Transverse colon (tissue), 4 donors: Measurements from ENCODE around the gene GAMT. TPM values are rescaled to one million over a fixed set of nuclear protein-coding genes. Genes with fewer than 3 reads are reported as not detected.

Source experiments
- DNase-seq: peaks from one replicate; pipeline ENCODE4 v3.0.0-alpha.2; 2019
- H3K27ac ChIP-seq, 4 donors: fragments of 200-600 bp; sonication (generic); 2 replicates each; pipeline ENCODE4 v1.5.1; 2016 to 2018; ENCODE audit warnings: inconsistent platforms in 4 of 4
- H3K27me3 ChIP-seq: fragments of 200-600 bp; sonication (generic); 2 replicates; pipeline ENCODE4 v1.5.1; 2017; ENCODE audit warnings: inconsistent platforms
- H3K36me3 ChIP-seq, 4 donors: fragments of 200-600 bp; sonication (generic); 2 replicates each; pipeline ENCODE4 v1.5.1; 2017 to 2019; ENCODE audit warnings: inconsistent platforms in 4 of 4
- H3K4me1 ChIP-seq, 4 donors: fragments of 200-600 bp; sonication (generic); 2 replicates each; pipeline ENCODE4 v1.5.1; 2017 to 2020; ENCODE audit warnings: inconsistent platforms in 4 of 4
- H3K4me3 ChIP-seq, 4 donors: fragments of 200-600 bp; sonication (generic); 1 replicate in 1 of 4; 2 replicates in 3 of 4; pipeline versions ENCODE4 v1.5.1 to v1.6.1; 2017 to 2019; ENCODE audit warnings: inconsistent platforms in 4 of 4
- H3K9me3 ChIP-seq, 2 donors: fragments of 200-600 bp; sonication (generic); 2 replicates each; pipeline ENCODE4 v1.5.1; 2017 to 2019; ENCODE audit warnings: inconsistent platforms in 2 of 2
- EP300 ChIP-seq: sonication (generic); formaldehyde crosslinking; IDR thresholded peaks from one replicate; pipeline ENCODE4 v1.6.1; 2017; ENCODE audit warnings: antibody characterized with exemption, low read depth
- POLR2A ChIP-seq: fragments of 450-650 bp; IDR thresholded peaks from one replicate; pipeline ENCODE4 v1.6.1; 2016; ENCODE audit warnings: antibody characterized with exemption, mild to moderate bottlenecking, moderate library complexity
- POLR2AphosphoS5 ChIP-seq, 3 donors: sonication (generic); formaldehyde crosslinking; IDR thresholded peaks; one replicate each; pipeline ENCODE4 v1.6.1; 2016; ENCODE audit warnings: antibody characterized with exemption in 3 of 3
- WGBS, 2 donors: methylation state at CpG; one replicate each; pipeline ENCODE4 v1.1.5; 2018; ENCODE audit warnings: low coverage in 1 of 2; 5-methylcytosine and 5-hydroxymethylcytosine counted together
- in situ Hi-C, 4 donors: fragments of 200-750 bp; cut with MboI; loops; one replicate each; pipeline versions ENCODE4 v1.15.0 to v1.15.1; 2017; ENCODE audit warnings: low sequenced_read_pairs in 3 of 4, low pct_ligation_motif_present in 1 of 4, low pct_unique_long_range_greater_than_20kb in 1 of 4
- intact Hi-C: fragments of 100-400 bp; cut with DNase I; formaldehyde crosslinking; loops from one replicate; pipeline ENCODE4 v1.15.1; 2023; ENCODE audit warnings: low total_unique reads
- total RNA-seq, 4 donors: library from RNA; depleted of rRNA; stranded (reverse); fragments of >200 nt; gene quantifications; one replicate each; pipeline ENCODE4 v1.1.0, GENCODE V29; 2016
- TF ChIP-seq, protein P1 (sequence below), 5 experiments: fragments of 200-600 bp in 3 of 5; fragments of 450-650 bp in 2 of 5; sonication (generic) in 3 of 5; IDR thresholded peaks; 1 replicate in 2 of 5; 2 replicates in 3 of 5; pipeline ENCODE4 v1.5.1; 2016 to 2017; ENCODE audit warnings: antibody characterized with exemption in 5 of 5, inconsistent platforms in 3 of 5, mild to moderate bottlenecking in 2 of 5, moderate library complexity in 1 of 5

GAMT gene
- total RNA-seq, 4 donors from 2014 or later: 1.4 to 4.4 (median 2.9) TPM

- no peak overlapping the region for H3K4me3 ChIP-seq
- no peak for DNase-seq
- 64% methylated on average over 5 of the region's 5 CpGs; no CpG with 5 or more reads in 1 of the 2 donors for WGBS, 2 donors
Measured at GRCh38 chr19:1350867-1351266, 50.5 kb downstream of the GAMT start.

DNA sequence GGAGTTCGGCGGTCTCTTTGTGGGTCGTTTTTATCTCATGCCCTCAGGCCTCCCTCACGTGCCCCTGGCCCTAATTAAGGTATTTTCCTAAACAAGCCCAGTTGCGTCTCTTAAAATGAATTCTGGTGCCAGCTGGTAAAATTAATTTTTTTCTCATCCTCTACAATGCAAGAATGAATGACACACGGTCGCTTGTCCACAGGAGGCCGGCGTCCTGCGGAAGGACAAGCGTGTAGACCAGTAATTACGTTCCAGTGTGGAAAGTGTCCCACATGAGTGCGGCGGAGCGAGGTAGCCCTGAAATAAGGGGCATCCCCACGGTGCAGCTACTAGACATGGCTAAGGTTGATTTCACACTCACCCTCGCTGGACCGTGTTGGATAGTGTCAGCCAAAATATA, 52.1 kb downstream of the GAMT start:
- 86 to 91% methylated on average over 10 to 18 of the region's 18 CpGs for WGBS, 2 donors
- Histone ChIP-seq H3K27me3 (no peaks in the 10 kb centered on the region), H3K27ac (no peak overlapping the region), H3K9me3 (no peaks in the 10 kb centered on the region), H3K4me1 (peaks cover 3 to 7% (median 5%) of the 10 kb centered on the region in 4 donors), H3K36me3 (no peaks in the 10 kb centered on the region), H3K4me3 (no peak overlapping the region)
- no peak for TF ChIP-seq EP300
- TF ChIP-seq, protein P1, sequence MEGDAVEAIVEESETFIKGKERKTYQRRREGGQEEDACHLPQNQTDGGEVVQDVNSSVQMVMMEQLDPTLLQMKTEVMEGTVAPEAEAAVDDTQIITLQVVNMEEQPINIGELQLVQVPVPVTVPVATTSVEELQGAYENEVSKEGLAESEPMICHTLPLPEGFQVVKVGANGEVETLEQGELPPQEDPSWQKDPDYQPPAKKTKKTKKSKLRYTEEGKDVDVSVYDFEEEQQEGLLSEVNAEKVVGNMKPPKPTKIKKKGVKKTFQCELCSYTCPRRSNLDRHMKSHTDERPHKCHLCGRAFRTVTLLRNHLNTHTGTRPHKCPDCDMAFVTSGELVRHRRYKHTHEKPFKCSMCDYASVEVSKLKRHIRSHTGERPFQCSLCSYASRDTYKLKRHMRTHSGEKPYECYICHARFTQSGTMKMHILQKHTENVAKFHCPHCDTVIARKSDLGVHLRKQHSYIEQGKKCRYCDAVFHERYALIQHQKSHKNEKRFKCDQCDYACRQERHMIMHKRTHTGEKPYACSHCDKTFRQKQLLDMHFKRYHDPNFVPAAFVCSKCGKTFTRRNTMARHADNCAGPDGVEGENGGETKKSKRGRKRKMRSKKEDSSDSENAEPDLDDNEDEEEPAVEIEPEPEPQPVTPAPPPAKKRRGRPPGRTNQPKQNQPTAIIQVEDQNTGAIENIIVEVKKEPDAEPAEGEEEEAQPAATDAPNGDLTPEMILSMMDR (IDR thresholded peaks at IDR 0.05): no peak
- TF ChIP-seq POLR2A: no peak
- TF ChIP-seq POLR2AphosphoS5 (IDR thresholded peaks at IDR 0.05): no peak
- no peak for DNase-seq
- in situ Hi-C loops (no loop called here), intact Hi-C loops (no loop called here)

More at GRCh38 chr19:1350867-1351266, 50.5 kb downstream of the GAMT start:
- Histone ChIP-seq H3K27me3 (no peaks in the 10 kb centered on the region), H3K27ac (no peak overlapping the region), H3K4me1 (peaks cover 6 to 12% (median 11%) of the 10 kb centered on the region in 4 donors), H3K9me3 (no peaks in the 10 kb centered on the region), H3K36me3 (no peaks in the 10 kb centered on the region)
- intact Hi-C loops (no loop called here), in situ Hi-C loops (no loop called here)
- TF ChIP-seq, protein P1 (IDR thresholded peaks at IDR 0.05): no peak
- no peak for TF ChIP-seq EP300
- TF ChIP-seq POLR2A: no peak
- TF ChIP-seq POLR2AphosphoS5 (IDR thresholded peaks at IDR 0.05): no peak

Other genes with a start within 250 kb of the GAMT start
- 100 to 1,000 TPM in 1 of 4 donors, 10 to 100 TPM in 3; 34.5 to 142 (median 48.3) TPM for gene SBNO2, start 227.3 kb downstream of the GAMT start, total RNA-seq
- gene STK11, start 195.8 kb downstream of the GAMT start, total RNA-seq: 100 to 1,000 TPM in 3 of 4 donors, 10 to 100 TPM in 1; 93.7 to 152 (median 103) TPM
- 1 to 10 TPM in 1 of 4 donors, under 1 TPM in 2, not detected in 1; 0.32 to 5.2 (median 0.68) TPM for gene CBARP, start 163.5 kb downstream of the GAMT start, total RNA-seq
- 100 to 1,000 TPM; 157 to 650 (median 240) TPM for gene ATP5F1D, start 159.8 kb downstream of the GAMT start, total RNA-seq
- 100 to 1,000 TPM in 3 of 4 donors, 10 to 100 TPM in 1; 89.4 to 379 (median 116) TPM for gene MIDN, start 153.0 kb downstream of the GAMT start, total RNA-seq
- gene CIRBP, start 132.2 kb downstream of the GAMT start, total RNA-seq: 100 to 1,000 TPM; 431 to 488 (median 460) TPM
- 100 to 1,000 TPM in 2 of 4 donors, 10 to 100 TPM in 2; 72.5 to 116 (median 99.0) TPM for gene FAM174C, start 126.0 kb downstream of the GAMT start, total RNA-seq
- gene EFNA2, start 115.7 kb downstream of the GAMT start, total RNA-seq: 100 to 1,000 TPM in 1 of 4 donors, 10 to 100 TPM in 3; 30.5 to 112 (median 40.6) TPM
- 100 to 1,000 TPM in 3 of 4 donors, 10 to 100 TPM in 1; 32.2 to 196 (median 156) TPM for gene NDUFS7, start 17.6 kb downstream of the GAMT start, total RNA-seq
- 10 to 100 TPM; 36.3 to 77.2 (median 41.6) TPM for gene DAZAP1, start 6.0 kb upstream of the GAMT start, total RNA-seq
- gene RPS15, start 36.9 kb upstream of the GAMT start, total RNA-seq: 1,000 to 10,000 TPM; 1,367 to 2,740 (median 2,511) TPM
- gene APC2, start 48.6 kb upstream of the GAMT start, total RNA-seq: 1 to 10 TPM in 1 of 4 donors, under 1 TPM in 3; under 0.01 to 6.0 (median 0.36) TPM
- gene C19orf25, start 77.7 kb upstream of the GAMT start, total RNA-seq: 10 to 100 TPM; 36.2 to 89.2 (median 46.0) TPM
- 10 to 100 TPM in 1 of 4 donors, 1 to 10 TPM in 3; 2.6 to 11.9 (median 7.5) TPM for gene PCSK4, start 88.8 kb upstream of the GAMT start, total RNA-seq
- 1 to 10 TPM in 2 of 4 donors, not detected in 2; 2.2 to 3.3 TPM for gene REEP6, start 89.6 kb upstream of the GAMT start, total RNA-seq
- 1 to 10 TPM in 3 of 4 donors, not detected in 1; 2.6 to 3.7 (median 2.7) TPM for gene ADAMTSL5, start 111.5 kb upstream of the GAMT start, total RNA-seq
- not detected for gene PLK5, start 122.5 kb upstream of the GAMT start, total RNA-seq
- gene MEX3D, start 166.8 kb upstream of the GAMT start, total RNA-seq: 100 to 1,000 TPM in 1 of 4 donors, 10 to 100 TPM in 3; 20.8 to 100 (median 27.8) TPM
- gene MBD3, start 191.3 kb upstream of the GAMT start, total RNA-seq: 100 to 1,000 TPM in 1 of 4 donors, 10 to 100 TPM in 3; 61.4 to 121 (median 68.7) TPM
- 100 to 1,000 TPM in 1 of 4 donors, 10 to 100 TPM in 3; 19.9 to 120 (median 60.8) TPM for gene UQCR11, start 203.9 kb upstream of the GAMT start, total RNA-seq